Stimulated activated CD4-positive, alpha-beta T cell treated with anti-CD3 and anti-CD28 coated beads, Interleukin-4, amount 100 ng/mL, for 24 hours (primary cell): ENCODE results near the gene BBS4.
"Not testable (repeated sequence)": the region's sequence is repeated elsewhere in the genome, so short reads cannot be mapped to it uniquely, and the experiment has no call there.

Experiments
- DNase-seq: peaks from one replicate; pipeline ENCODE4 v3.0.0-alpha.2; 2020

The BBS4 gene

DNA sequence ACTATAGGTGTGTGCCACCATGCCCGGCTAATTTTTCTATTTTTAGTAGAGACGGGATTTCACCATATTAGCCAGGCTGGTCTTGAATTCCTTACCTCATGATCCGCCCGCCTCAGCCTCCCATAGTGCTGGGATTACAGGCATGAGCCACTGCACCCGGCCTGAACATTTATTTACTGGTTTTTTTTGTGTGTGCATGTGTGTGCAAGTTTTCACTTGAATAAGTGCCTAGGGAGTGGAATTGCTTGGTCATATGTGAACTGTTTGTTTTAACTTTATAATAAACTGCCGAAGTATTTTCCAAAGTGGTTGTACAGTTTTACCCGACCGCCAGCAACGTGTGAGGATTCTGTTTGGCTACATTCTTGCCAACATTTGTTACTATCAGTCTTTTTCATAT is 14.1 kb downstream of the BBS4 start:
- DNase-seq = no peak

- DNase-seq = no peak
These were observed 20.3 kb downstream of the BBS4 start for GRCh38 chr15:72706266-72706665.

DNA sequence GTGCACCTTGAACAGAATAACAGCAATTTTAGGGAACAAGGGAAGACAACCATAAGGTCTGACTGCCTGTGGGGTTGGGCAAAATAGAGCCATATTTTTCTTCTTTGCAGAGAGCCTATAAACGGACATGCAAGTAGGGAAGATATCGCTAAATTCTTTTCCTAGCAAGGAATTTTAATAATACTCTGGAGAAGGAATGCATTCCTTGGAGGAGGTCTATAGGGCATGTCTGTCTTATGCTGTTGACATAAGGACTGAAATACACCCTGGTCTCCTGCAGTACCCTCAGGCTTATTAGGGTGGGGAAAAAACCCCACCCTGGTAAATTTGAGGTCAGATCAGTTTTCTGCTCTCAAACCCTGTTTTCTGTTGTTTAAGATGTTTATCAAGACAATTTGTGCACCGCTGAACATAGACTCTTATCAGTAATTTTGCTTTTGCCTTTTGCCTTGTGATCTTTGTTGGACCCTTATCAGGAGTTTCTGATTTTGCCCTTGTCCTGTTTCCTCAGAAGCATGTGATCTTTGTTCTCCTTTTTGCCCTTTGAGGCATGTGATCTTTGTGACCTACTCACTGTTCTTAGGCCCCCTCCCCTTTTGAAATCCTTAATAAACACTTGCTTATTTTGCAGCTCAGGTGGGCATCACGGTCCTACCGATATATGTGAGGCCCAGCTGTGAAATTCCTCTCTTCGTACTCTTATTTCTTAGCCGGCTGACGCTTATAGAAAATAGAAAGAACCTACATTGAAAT is 22.7 kb downstream of the BBS4 start:
- not testable (repeated sequence) for DNase-seq

GRCh38 chr15:72722071-72722696 is 36.2 kb downstream of the BBS4 start:
- peak; percentile 72 for DNase-seq

GRCh38 chr15:72724028-72724427 is 38.0 kb downstream of the BBS4 start:
- DNase-seq = no peak

- no peak for DNase-seq
These were observed 39.4 kb downstream of the BBS4 start for GRCh38 chr15:72725446-72725845.

DNA sequence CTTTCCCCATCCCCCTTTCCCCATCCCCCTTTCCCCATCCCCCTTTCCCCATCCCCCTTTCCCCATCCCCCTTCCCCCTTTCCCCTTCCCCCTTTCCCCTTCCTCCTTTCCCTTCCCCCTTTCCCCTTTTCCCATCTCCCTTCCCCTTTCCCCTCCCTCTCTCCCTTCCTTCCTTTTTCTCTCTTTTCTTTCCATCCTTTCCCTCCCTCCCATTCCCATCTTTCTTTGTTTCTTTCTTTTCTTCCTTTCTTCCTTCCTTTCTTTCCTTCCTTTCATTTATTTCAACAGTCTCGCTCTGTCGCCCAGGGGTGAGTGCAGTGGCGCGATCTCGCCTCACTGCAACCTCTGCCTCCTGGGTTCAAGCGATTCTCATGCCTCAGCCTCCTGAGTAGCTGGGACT is 39.8 kb downstream of the BBS4 start:
- not testable (repeated sequence) for DNase-seq

- no peak for DNase-seq
These were observed 41.1 kb downstream of the BBS4 start for GRCh38 chr15:72727154-72727553.

DNA sequence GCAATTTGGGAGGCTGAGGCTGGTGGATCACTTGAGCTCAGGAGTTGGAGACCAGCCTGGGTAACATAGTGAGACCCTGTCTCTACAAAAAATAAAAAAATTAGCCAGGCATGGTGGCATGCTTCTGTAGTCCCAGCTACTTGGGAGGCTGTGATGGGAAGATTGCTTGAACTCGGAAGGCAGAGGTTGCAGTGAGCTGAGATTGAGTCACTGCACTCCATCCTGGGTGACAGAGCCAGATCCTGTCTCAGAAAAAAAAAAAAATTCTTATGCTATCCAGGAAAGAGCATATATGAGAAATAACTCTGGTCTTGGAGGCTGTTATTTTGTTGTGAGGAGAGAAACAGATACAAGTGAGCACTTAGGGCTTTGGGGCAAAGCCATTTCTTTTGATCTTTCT is 42.2 kb downstream of the BBS4 start:
- DNase-seq = not testable (repeated sequence)

DNA sequence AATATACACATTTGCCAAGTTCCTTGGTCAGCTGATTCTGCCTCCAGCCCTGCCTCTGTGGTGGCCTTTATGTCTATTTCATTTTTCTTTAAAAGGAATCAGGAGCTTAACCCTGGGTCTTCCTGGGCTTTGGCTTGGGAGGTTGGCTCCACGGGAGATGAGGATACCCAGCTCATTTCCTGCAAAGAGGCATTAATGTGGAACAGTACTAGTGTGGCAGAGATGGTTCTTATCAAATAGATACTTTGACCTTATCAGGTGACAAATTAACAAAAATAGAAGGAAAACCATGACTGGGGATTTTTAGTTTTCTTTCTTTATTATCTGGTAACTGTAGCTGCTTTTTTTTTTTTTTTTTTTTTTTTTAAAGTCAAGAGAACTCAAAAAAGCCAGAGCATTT is 42.8 kb downstream of the BBS4 start:
- no peak for DNase-seq

DNA sequence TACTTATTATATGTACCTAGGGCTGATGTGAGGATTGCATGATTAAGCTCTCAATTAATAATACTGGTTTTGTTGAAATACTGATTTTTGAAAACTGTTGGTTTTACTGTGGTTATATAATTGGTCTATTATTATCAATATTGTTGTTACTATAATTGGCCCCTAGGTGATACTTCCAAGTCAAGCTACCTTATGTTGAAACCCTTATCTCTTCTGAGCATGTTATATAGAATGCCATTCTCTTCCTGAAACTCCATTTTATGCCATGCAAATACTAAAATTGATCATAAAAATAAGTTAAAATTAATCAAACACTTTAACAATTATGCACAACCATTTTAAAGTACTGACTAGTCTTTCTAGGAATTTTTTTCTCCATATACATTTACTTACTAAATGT is 46.1 kb downstream of the BBS4 start:
- DNase-seq = no peak

GRCh38 chr15:72732516-72732915 is 46.5 kb downstream of the BBS4 start:
- no peak for DNase-seq

- DNase-seq = no peak
These were observed 48.1 kb downstream of the BBS4 start for GRCh38 chr15:72733941-72734738.

DNA sequence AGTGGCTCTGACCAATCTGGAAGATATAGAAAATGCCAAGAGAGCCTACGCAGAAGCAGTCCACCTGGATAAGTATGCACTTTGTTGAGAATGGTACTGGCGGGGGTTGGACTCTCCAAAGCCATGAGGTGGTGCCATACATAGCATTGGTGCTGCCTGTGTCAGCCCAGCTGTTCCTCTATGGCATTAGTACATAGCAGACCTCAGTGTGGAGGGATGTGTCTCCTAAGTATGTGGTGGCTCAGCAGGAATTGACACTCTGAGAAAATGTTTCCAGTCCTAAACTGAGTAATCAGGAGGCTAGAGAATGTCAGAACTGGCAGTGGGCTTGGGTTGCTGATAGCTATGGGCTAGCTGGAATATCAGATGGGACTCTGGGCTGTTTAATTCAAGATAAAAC is 49.1 kb downstream of the BBS4 start:
- DNase-seq = no peak

GRCh38 chr15:72737061-72737460 is 51.1 kb downstream of the BBS4 start:
- DNase-seq = no peak

DNA sequence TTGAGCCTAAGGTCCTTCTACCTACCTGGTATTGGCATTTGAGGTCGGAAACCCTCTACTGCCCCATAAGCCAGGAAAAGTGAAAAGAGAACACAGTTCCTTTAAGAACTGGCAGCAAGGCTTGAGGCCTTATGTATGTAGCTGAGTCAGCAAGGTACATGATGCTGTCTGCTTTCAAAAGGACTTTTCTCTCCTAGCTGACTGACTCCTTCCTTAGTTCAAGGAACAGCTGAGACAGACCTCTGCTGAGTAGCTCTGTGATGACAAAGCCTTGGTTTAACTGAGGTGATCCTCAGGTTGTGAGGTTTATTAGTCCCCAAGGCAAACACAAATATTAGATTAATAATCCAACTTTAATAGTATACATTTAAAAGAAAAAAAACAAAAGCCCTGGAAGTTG is 51.7 kb downstream of the BBS4 start:
- DNase-seq = no peak

GRCh38 chr15:72740219-72740618 is 54.2 kb downstream of the BBS4 start:
- no peak for DNase-seq

GRCh38 chr15:72749700-72750099 is 63.7 kb downstream of the BBS4 start:
- no peak for DNase-seq

- no peak for DNase-seq
These were observed 65.9 kb downstream of the BBS4 start for GRCh38 chr15:72751751-72752455.

DNA sequence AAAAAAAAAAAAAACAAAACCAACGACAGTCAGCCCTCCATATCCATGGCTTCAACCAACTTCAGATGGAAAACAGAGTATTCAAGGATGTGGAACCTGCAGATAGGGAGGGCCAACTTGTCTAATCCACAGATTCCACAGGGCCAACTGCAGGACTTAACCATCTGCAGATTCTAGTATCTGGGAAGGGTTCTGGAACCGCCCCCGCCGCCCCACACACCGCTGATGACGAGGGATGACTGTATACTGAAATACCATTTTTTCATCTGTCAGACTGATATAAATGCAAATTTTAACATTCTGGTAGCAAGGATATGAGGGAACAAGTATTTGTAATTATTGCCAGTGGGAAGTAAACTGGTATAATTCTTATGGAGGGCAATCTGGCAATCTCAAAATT is 68.1 kb downstream of the BBS4 start:
- DNase-seq = no peak

- DNase-seq = no peak
These were observed 72.2 kb downstream of the BBS4 start for GRCh38 chr15:72758182-72758581.

GRCh38 chr15:72760590-72761260 is 74.7 kb downstream of the BBS4 start:
- DNase-seq = no peak

DNA sequence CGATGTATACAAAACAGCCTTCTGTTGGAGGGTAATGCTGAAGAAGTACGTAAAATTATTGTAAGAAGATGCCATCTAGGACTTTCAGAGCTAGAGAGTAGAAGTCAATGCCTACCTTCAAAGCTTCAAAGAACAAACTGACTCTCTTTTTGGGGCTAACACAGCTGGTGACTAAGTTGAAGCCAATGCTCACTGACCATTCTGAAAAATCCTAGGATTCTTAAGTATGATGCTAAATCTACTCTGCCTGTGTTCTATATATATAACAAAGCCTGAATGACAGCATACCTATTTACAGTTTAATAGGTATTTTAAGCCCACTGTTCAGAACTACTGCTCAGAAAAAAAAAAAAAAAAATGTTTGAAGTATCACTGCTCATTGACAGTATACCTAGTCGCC is 78.6 kb downstream of the BBS4 start:
- no peak for DNase-seq
